Lower leg skin (tissue), 4 donors: Measurements from ENCODE around the gene EMC9. TPM values are rescaled to one million over a fixed set of nuclear protein-coding genes. Genes with fewer than 3 reads are reported as not detected.

Experiments
- DNase-seq, 2 donors: peaks; one replicate each; pipeline ENCODE4 v3.0.0-alpha.2; 2019; ENCODE audit warnings: low spot score in 2 of 2
- H3K4me3 ChIP-seq: fragments of 200-600 bp; sonication (generic); 2 replicates; pipeline ENCODE4 v1.5.1; 2017; ENCODE audit warnings: mild to moderate bottlenecking, low read depth; ENCODE audit not compliant: poor library complexity, severe bottlenecking
- POLR2A ChIP-seq, 2 donors: fragments of 450-650 bp; IDR thresholded peaks; one replicate each; pipeline ENCODE4 v1.6.1; 2016 to 2017; ENCODE audit warnings: antibody characterized with exemption in 2 of 2, mild to moderate bottlenecking in 1 of 2, moderate library complexity in 1 of 2
- WGBS, 2 donors: methylation state at CpG; one replicate each; pipeline ENCODE4 v1.1.5; 2018; 5-methylcytosine and 5-hydroxymethylcytosine counted together
- intact Hi-C: fragments of 100-400 bp; cut with DNase I; formaldehyde crosslinking; loops from one replicate; pipeline ENCODE4 v1.15.0; 2023; ENCODE audit warnings: low total_unique reads
- total RNA-seq, 4 donors: library from RNA; depleted of rRNA; stranded (reverse); fragments of >200 nt; gene quantifications; one replicate each; pipeline ENCODE4 v1.1.0, GENCODE V29; 2016
- TF ChIP-seq, protein P1 (sequence below), 3 donors: fragments of 450-650 bp; IDR thresholded peaks; one replicate each; pipeline ENCODE4 v1.5.1; 2016; ENCODE audit warnings: antibody characterized with exemption in 3 of 3, mild to moderate bottlenecking in 3 of 3, moderate library complexity in 2 of 3

The EMC9 gene
- total RNA-seq, 4 donors from 2014 or later = 13.3 to 21.8 (median 20.6) TPM

DNA sequence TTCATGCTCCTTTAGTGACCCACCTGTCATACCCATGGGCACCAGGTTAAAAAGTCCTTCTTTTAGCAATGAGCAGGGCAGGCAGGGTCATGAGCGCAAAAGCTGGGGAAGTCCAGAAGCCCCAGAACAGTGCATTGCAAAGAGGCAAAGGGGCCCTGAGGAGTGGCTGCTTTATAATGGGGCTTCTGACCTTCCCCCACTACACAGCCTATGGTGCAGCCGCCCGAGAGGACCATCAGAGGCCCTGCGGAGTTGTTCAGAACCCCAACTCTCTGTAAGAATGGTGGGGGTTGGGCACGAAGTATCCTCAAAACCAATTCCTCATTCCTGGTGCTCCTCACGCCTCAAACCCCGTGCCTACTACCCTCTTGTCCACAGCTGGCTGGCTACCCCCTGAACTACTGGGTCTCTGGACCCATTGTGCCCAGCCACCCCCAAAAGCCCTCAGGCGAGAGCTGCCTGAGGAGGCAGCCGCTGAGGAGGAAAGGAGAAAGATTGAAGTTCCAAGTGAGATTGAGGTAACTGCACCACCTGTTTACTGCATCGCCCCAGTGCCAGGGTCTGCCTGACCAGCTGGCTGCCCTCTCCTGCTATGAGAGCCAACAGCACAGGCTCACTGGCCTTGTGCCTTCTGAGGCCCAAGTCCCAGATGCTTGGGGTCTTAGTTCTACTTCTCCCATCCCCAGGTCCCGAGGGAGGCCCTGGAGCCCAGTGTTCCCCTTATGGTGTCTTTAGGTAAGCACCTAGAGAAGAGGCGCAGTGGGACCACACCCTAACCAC, 37.2 kb upstream of the EMC9 start:
- intact Hi-C loops = no loop called here
- TF ChIP-seq, protein P1, sequence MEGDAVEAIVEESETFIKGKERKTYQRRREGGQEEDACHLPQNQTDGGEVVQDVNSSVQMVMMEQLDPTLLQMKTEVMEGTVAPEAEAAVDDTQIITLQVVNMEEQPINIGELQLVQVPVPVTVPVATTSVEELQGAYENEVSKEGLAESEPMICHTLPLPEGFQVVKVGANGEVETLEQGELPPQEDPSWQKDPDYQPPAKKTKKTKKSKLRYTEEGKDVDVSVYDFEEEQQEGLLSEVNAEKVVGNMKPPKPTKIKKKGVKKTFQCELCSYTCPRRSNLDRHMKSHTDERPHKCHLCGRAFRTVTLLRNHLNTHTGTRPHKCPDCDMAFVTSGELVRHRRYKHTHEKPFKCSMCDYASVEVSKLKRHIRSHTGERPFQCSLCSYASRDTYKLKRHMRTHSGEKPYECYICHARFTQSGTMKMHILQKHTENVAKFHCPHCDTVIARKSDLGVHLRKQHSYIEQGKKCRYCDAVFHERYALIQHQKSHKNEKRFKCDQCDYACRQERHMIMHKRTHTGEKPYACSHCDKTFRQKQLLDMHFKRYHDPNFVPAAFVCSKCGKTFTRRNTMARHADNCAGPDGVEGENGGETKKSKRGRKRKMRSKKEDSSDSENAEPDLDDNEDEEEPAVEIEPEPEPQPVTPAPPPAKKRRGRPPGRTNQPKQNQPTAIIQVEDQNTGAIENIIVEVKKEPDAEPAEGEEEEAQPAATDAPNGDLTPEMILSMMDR (IDR thresholded peaks at IDR 0.05) = no peak
- TF ChIP-seq POLR2A (IDR thresholded peaks at IDR 0.05) = no peak
- DNase-seq = no peak
- H3K4me3 ChIP-seq = no peak overlapping the region
- WGBS, 2 donors = 86 to 89% methylated on average over 12 of the region's 12 CpGs

DNA sequence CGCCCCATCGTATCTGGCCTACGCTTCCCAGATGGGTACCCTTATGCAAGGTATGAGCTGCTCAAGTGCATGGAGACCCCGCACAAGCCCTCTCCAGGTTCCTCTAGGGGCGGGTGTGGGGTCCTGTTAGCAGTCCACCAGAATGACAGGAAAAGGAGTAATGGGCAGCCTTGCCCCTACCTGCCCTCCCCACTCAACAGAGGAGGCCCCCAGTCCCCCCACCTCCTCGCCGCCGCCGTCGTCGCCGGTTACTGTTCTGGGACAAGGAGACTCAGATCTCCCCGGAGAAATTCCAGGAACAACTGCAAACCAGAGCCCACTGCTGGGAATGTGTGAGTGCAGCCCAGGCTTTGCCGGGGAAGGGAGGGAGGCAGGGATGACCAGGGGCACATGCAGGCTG, 36.5 kb upstream of the EMC9 start:
- no peak for DNase-seq
- intact Hi-C loops = no loop called here
- WGBS, 2 donors = 86 to 93% methylated on average over 14 of the region's 14 CpGs

DNA sequence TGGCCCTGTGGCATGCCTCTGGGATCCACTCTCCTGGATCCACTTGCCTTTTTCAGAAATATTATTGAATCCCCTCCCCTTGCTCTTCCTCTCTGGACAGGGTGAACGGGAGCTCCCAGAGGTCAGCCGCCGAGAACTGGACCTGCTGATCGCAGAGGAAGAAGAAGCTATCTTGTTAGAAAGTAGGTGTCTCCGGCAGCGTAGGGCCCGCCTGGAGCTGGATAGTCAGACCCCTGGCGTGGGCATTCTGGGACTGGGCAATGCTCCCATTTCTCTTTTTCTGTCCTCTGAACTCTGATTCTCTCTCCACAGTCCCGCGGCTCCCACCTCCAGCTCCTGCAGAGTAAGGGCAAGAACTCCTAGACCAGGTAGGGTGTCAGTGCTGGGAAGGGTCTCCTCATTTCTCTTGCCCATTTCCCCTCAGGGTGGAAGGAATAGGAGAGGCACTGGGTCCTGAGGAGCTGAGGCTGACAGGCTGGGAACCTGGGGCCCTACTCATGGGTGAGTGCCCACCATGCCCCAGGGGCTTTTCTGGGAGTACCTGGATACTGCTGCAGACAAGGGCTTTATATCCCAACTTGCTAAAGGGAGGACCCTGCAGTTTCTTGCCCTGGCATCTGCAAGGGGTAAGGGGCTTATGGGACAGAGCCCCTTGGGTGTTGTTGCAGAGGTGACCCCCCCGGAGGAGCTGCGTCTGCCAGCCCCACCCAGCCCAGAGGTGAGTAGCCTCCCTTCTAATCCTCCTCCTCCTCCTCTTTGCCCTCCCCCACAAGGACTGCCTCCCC, 35.8 kb upstream of the EMC9 start:
- TF ChIP-seq, protein P1 (IDR thresholded peaks at IDR 0.05) = no peak
- TF ChIP-seq POLR2A (IDR thresholded peaks at IDR 0.05) = no peak
- no peak for DNase-seq
- H3K4me3 ChIP-seq = no peak overlapping the region
- intact Hi-C loops = no loop called here
- WGBS, 2 donors = 82 to 88% methylated on average over 12 of the region's 12 CpGs

More for the DNA sequence above, 36.5 kb upstream of the EMC9 start:
- TF ChIP-seq, protein P1 (IDR thresholded peaks at IDR 0.05) = no peak
- no peak for TF ChIP-seq POLR2A (IDR thresholded peaks at IDR 0.05)
- no peak overlapping the region for H3K4me3 ChIP-seq

DNA sequence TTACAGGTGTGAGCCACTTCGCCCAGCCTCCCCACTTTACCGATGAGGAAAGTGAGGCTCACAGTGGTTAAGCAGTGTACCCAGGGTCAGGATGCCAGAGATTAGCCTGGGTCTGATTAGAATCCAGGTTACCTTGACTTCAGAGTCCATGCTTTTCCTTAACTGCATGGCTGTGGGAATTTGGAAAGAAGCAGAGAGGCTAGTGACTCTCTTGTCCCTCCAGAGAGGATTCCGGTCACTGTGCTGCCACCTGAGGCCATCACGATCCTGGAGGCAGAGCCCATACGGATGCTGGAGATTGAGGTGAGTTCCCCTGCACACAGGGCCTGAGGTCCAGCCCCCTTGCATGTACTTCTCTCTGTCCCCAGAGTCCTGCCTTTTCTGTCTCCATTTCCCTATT, 35.2 kb upstream of the EMC9 start:
- intact Hi-C loops = no loop called here
- no peak for DNase-seq
- 93 to 97% methylated on average over 5 of the region's 5 CpGs for WGBS, 2 donors

DNA sequence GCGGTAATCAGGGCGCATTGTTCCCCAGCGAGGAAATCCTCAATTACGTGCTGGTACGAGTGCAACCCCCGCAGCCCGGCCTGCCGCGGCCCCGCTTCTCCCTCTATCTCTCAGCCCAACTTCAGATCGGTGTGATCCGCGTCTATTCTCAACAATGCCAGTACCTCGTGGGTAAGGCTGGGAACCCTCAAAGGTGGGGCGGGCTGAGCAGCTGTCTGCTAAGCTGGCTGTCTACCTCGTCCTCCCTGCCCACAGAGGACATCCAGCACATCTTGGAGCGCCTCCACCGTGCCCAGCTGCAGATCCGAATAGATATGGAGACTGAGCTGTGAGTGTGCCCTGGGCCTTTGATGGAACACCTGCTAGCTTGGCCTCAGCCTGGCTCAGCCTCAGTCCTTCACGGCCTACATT, 31.5 kb upstream of the EMC9 start:
- 73 to 80% methylated on average over 18 to 20 of the region's 20 CpGs for WGBS, 2 donors
- TF ChIP-seq, protein P1 (IDR thresholded peaks at IDR 0.05) = no peak
- TF ChIP-seq POLR2A (IDR thresholded peaks at IDR 0.05) = no peak
- no peak overlapping the region for H3K4me3 ChIP-seq
- intact Hi-C loops = no loop called here
- no peak for DNase-seq

More for the DNA sequence above, 35.2 kb upstream of the EMC9 start:
- TF ChIP-seq POLR2A (IDR thresholded peaks at IDR 0.05) = no peak
- TF ChIP-seq, protein P1 (IDR thresholded peaks at IDR 0.05) = no peak
- H3K4me3 ChIP-seq = no peak overlapping the region
